ENCODE data around the gene NOM1. TPM values are rescaled to one million over a fixed set of nuclear protein-coding genes. Genes with fewer than 3 reads are reported as not detected.

The NOM1 gene
- total and polyA plus RNA-seq, 2 experiments from 2014 or later = 17.7 to 36.5 TPM

DNA sequence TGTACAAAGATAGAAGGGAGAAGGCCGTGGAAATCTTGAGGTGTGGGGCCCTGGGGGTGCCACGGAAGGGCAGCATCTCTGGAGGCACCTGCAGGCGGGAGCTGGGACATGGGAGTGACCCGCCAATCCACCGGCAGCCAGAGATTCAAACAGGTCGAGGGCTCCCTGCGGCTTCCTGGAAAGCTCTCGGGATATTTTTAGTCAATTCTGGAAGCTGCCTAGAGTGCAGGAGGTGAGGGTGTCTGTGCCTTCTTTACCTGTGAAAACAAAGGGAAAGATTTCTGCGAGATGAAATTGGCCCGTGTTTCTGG is 44.4 kb downstream of the NOM1 start (continued):
- TF ChIP-seq, protein P1, sequence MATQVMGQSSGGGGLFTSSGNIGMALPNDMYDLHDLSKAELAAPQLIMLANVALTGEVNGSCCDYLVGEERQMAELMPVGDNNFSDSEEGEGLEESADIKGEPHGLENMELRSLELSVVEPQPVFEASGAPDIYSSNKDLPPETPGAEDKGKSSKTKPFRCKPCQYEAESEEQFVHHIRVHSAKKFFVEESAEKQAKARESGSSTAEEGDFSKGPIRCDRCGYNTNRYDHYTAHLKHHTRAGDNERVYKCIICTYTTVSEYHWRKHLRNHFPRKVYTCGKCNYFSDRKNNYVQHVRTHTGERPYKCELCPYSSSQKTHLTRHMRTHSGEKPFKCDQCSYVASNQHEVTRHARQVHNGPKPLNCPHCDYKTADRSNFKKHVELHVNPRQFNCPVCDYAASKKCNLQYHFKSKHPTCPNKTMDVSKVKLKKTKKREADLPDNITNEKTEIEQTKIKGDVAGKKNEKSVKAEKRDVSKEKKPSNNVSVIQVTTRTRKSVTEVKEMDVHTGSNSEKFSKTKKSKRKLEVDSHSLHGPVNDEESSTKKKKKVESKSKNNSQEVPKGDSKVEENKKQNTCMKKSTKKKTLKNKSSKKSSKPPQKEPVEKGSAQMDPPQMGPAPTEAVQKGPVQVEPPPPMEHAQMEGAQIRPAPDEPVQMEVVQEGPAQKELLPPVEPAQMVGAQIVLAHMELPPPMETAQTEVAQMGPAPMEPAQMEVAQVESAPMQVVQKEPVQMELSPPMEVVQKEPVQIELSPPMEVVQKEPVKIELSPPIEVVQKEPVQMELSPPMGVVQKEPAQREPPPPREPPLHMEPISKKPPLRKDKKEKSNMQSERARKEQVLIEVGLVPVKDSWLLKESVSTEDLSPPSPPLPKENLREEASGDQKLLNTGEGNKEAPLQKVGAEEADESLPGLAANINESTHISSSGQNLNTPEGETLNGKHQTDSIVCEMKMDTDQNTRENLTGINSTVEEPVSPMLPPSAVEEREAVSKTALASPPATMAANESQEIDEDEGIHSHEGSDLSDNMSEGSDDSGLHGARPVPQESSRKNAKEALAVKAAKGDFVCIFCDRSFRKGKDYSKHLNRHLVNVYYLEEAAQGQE (IDR thresholded peaks at IDR 0.05; ENCODE audit: unreplicated experiment) = no peak
- TF ChIP-seq, protein P2, sequence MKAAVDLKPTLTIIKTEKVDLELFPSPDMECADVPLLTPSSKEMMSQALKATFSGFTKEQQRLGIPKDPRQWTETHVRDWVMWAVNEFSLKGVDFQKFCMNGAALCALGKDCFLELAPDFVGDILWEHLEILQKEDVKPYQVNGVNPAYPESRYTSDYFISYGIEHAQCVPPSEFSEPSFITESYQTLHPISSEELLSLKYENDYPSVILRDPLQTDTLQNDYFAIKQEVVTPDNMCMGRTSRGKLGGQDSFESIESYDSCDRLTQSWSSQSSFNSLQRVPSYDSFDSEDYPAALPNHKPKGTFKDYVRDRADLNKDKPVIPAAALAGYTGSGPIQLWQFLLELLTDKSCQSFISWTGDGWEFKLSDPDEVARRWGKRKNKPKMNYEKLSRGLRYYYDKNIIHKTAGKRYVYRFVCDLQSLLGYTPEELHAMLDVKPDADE (IDR thresholded peaks at IDR 0.05) = no peak
- TF ChIP-seq ZNF114 (CRISPR knock-in tag; IDR thresholded peaks at IDR 0.05) = no peak
- no peak for TF ChIP-seq POLR2AphosphoS5 (IDR thresholded peaks at IDR 0.05; ENCODE audit: low read depth)
- no peak for TF ChIP-seq EZH2 (IDR thresholded peaks at IDR 0.05; ENCODE audit: low read depth, unreplicated experiment)

DNA sequence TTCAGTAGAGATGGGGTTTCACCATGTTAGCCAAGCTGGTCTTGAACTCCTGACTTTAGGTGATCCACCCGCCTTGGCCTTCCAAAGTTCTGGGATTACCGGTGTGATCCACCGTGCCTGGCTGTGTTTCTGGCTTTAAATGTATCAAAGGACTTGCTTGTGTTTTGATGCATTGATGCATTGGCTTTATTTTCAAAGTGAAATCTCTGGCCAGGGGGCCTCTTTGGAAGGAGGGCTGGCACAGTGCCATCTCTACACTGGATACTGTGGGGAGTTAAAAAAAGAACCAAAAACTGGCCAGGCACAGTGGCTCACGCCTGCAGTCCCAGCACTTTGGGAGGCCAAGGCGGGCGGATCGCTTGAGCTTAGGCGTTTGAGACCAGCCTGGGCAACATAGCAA is 44.9 kb downstream of the NOM1 start:
- peaks cover 5% of the 10 kb centered on the region for H3F3A ChIP-seq (replicated peaks; ENCODE audit: low read depth)
- Mint-ChIP-seq H3K36me3 (ENCODE audit: low read depth) (no peaks in the 10 kb centered on the region), H3K27me3 (ENCODE audit: insufficient read depth, low read depth, poor library complexity) (peaks cover 52% of the 10 kb centered on the region)

More for the DNA sequence above, 44.9 kb downstream of the NOM1 start:
- no peaks in the 10 kb centered on the region for H3K36me3 ChIP-seq (ENCODE audit: insufficient read depth)
- H3K4me2 ChIP-seq = no peak overlapping the region
- TF ChIP-seq ZNF331 (CRISPR knock-in tag; IDR thresholded peaks at IDR 0.05; ENCODE audit: low read depth) = no peak
- TF ChIP-seq STAT1 (IDR thresholded peaks at IDR 0.05; ENCODE audit: unreplicated experiment) = no peak
- no peak for TF ChIP-seq EZH2phosphoT487 (IDR thresholded peaks at IDR 0.05; ENCODE audit: unreplicated experiment)
- no peak for TF ChIP-seq CREB1 (CRISPR knock-in tag; IDR thresholded peaks at IDR 0.05; ENCODE audit: low read depth)
- no peak for TF ChIP-seq POLR2AphosphoS5 (IDR thresholded peaks at IDR 0.05; ENCODE audit: low read depth)
- TF ChIP-seq, protein P3, sequence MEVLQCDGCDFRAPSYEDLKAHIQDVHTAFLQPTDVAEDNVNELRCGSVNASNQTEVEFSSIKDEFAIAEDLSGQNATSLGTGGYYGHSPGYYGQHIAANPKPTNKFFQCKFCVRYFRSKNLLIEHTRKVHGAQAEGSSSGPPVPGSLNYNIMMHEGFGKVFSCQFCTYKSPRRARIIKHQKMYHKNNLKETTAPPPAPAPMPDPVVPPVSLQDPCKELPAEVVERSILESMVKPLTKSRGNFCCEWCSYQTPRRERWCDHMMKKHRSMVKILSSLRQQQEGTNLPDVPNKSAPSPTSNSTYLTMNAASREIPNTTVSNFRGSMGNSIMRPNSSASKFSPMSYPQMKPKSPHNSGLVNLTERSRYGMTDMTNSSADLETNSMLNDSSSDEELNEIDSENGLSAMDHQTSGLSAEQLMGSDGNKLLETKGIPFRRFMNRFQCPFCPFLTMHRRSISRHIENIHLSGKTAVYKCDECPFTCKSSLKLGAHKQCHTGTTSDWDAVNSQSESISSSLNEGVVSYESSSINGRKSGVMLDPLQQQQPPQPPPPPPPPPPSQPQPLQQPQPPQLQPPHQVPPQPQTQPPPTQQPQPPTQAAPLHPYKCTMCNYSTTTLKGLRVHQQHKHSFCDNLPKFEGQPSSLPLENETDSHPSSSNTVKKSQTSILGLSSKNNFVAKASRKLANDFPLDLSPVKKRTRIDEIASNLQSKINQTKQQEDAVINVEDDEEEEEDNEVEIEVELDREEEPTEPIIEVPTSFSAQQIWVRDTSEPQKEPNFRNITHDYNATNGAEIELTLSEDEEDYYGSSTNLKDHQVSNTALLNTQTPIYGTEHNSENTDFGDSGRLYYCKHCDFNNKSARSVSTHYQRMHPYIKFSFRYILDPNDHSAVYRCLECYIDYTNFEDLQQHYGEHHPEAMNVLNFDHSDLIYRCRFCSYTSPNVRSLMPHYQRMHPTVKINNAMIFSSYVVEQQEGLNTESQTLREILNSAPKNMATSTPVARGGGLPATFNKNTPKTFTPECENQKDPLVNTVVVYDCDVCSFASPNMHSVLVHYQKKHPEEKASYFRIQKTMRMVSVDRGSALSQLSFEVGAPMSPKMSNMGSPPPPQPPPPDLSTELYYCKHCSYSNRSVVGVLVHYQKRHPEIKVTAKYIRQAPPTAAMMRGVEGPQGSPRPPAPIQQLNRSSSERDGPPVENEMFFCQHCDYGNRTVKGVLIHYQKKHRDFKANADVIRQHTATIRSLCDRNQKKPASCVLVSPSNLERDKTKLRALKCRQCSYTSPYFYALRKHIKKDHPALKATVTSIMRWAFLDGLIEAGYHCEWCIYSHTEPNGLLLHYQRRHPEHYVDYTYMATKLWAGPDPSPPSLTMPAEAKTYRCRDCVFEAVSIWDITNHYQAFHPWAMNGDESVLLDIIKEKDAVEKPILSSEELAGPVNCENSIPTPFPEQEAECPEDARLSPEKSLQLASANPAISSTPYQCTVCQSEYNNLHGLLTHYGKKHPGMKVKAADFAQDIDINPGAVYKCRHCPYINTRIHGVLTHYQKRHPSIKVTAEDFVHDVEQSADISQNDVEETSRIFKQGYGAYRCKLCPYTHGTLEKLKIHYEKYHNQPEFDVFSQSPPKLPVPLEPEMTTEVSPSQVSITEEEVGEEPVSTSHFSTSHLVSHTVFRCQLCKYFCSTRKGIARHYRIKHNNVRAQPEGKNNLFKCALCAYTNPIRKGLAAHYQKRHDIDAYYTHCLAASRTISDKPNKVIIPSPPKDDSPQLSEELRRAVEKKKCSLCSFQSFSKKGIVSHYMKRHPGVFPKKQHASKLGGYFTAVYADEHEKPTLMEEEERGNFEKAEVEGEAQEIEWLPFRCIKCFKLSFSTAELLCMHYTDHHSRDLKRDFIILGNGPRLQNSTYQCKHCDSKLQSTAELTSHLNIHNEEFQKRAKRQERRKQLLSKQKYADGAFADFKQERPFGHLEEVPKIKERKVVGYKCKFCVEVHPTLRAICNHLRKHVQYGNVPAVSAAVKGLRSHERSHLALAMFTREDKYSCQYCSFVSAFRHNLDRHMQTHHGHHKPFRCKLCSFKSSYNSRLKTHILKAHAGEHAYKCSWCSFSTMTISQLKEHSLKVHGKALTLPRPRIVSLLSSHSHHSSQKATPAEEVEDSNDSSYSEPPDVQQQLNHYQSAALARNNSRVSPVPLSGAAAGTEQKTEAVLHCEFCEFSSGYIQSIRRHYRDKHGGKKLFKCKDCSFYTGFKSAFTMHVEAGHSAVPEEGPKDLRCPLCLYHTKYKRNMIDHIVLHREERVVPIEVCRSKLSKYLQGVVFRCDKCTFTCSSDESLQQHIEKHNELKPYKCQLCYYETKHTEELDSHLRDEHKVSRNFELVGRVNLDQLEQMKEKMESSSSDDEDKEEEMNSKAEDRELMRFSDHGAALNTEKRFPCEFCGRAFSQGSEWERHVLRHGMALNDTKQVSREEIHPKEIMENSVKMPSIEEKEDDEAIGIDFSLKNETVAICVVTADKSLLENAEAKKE (CRISPR knock-in tag; IDR thresholded peaks at IDR 0.05) = no peak
- no peak for TF ChIP-seq NANOG (IDR thresholded peaks at IDR 0.05; ENCODE audit: borderline replicate concordance)
- TF ChIP-seq, protein P1 (IDR thresholded peaks at IDR 0.05; ENCODE audit: unreplicated experiment) = no peak
- H2AFZ ChIP-seq = no peak overlapping the region
- no peaks in the 10 kb centered on the region for H3K79me2 ChIP-seq (replicated peaks; ENCODE audit: insufficient read depth)
- Mint-ChIP-seq H3K9me3 (no peaks in the 10 kb centered on the region; the same call in 2 of the 3 replicates), H3K4me1 (no peaks in the 10 kb centered on the region; the same call in 2 of the 3 replicates), H3K27ac (no peak overlapping the region), H3K4me3 (no peak overlapping the region)
- H3K4me1 ChIP-seq (ENCODE audit: insufficient read depth) = peaks cover 6% of the 10 kb centered on the region
- H3K27ac ChIP-seq (ENCODE audit: low read depth) = no peak overlapping the region
- no peaks in the 10 kb centered on the region for H3K9me2 ChIP-seq (ENCODE audit: insufficient read depth)
- no peak overlapping the region for H3K4me3 ChIP-seq
- no peak for ATAC-seq
- DNase-seq (ENCODE audit: low spot score) = no peak
- H3K27me3 ChIP-seq (ENCODE audit: insufficient read depth) = peaks cover 47% of the 10 kb centered on the region
- peaks cover 20% of the 10 kb centered on the region for H4K20me1 ChIP-seq (replicated peaks; ENCODE audit: insufficient read depth)

Measured in GM23338 (cell line).